ENCODE measurements around the gene SNRPA. TPM values are rescaled to one million over a fixed set of nuclear protein-coding genes. Genes with fewer than 3 reads are reported as not detected.

Gene SNRPA
- total and polyA plus RNA-seq, 2 of the 4 experiments (the other 2 are of a cell fraction), result 30.3 to 81.3 TPM

DNA sequence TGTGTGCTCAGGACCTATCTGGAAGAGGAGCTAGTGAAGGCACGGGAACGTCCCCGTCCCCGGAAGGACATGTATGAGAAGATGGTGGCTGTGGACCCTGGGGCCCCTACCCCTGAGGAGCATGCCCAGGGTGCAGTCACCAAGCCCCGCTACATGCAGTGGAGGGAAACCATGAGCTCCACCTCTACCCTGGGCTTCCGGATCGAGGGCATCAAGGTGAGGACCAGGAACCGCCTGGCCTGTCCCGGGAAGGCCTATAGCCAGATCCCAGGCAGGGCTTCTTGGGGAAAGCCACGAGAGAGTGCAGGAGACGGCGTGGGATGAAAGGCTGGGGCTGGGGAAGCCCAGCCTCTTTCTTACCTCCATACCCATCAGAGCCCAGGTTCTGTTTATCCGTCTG lies 17.9 kb upstream of the SNRPA start:
- CTCF ChIA-PET, result interaction anchor here (0.5 kb wide), 1 partner anchor 20 kb away, joined by 3 read pairs; no protein-coding TSS in a partner anchor
- Histone ChIP-seq H2BK120ac (ENCODE audit: low read depth, low read length) (no peak overlapping the region), H3K9ac (ENCODE audit: low read depth, low read length) (no peak overlapping the region), H2AFZ (replicated peaks; ENCODE audit: low read length, poor library complexity) (no peak overlapping the region), H4K8ac (ENCODE audit: low read depth in 2 of 2, low read length in 2 of 2) (no peak overlapping the region), H3K4me1 (ENCODE audit: control insufficient read depth, insufficient read depth, low read length) (no peaks in the 10 kb centered on the region), H3K9me3 (ENCODE audit: control insufficient read depth, insufficient read depth, low read length) (no peaks in the 10 kb centered on the region), H4K20me1 (ENCODE audit: insufficient read depth, low read length) (no peaks in the 10 kb centered on the region), H3K27me3 (ENCODE audit: control insufficient read depth, insufficient read depth, low read length) (no peaks in the 10 kb centered on the region), H2BK20ac (ENCODE audit: low read depth, low read length) (no peak overlapping the region), H2BK5ac (ENCODE audit: low read depth, low read length, poor library complexity, severe bottlenecking) (no peak overlapping the region), H3K4ac (ENCODE audit: low read depth, low read length) (no peak overlapping the region), H2BK15ac (ENCODE audit: low read depth, low read length) (no peak overlapping the region), H3K27ac (ENCODE audit: insufficient read depth, low read length) (no peak overlapping the region), H4K5ac (ENCODE audit: low read depth, low read length) (no peak overlapping the region), H3K18ac (ENCODE audit: low read depth, low read length) (no peak overlapping the region), H3K4me2 (ENCODE audit: low read depth, low read length) (no peak overlapping the region), H3K4me3 (ENCODE audit: insufficient read depth, low read depth, low read length) (no peak overlapping the region), H3K36me3 (ENCODE audit: control insufficient read depth, insufficient read depth, low read length) (peaks cover 67% of the 10 kb centered on the region), H2AK9ac (replicated peaks; ENCODE audit: low read depth, low read length, poor library complexity) (no peak overlapping the region), H3K23ac (ENCODE audit: low read depth, low read length) (no peak overlapping the region), H2AK5ac (ENCODE audit: low read depth, low read length) (no peak overlapping the region), H4K91ac (ENCODE audit: insufficient read depth, low read depth, low read length) (no peak overlapping the region), H3K14ac (replicated peaks; ENCODE audit: low read depth, low read length) (no peak overlapping the region), H3K79me1 (ENCODE audit: low read depth in 1 of 2, low read length in 2 of 2) (0 out of 4 replicates have a peak, but pooled peaks cover 0 to 4% of the 10 kb centered on the region in 2 experiments), H3K9me1 (ENCODE audit: insufficient read depth, low read length) (no peaks in the 10 kb centered on the region), H3K56ac (ENCODE audit: extremely low read depth, insufficient read depth, low read length) (no peak overlapping the region)
- TF ChIP-seq RAD21 (IDR thresholded peaks at IDR 0.05; ENCODE audit: low read length) (no peak), SMC3 (IDR thresholded peaks at IDR 0.05; ENCODE audit: low read depth, low read length) (no peak), POLR2A (IDR thresholded peaks at IDR 0.05; ENCODE audit: low read depth, low read length) (no peak), MAZ (IDR thresholded peaks at IDR 0.05; ENCODE audit: borderline replicate concordance, low read depth, low read length) (no peak), CEBPB (IDR thresholded peaks at IDR 0.05; ENCODE audit: low read depth, low read length) (no peak), CHD1 (IDR thresholded peaks at IDR 0.05; ENCODE audit: low read depth, low read length) (no peak), MXI1 (IDR thresholded peaks at IDR 0.05; ENCODE audit: borderline replicate concordance, low read depth, low read length) (no peak), RCOR1 (IDR thresholded peaks at IDR 0.05; ENCODE audit: insufficient replicate concordance, low read length) (no peak), ELK1 (IDR thresholded peaks at IDR 0.05; ENCODE audit: borderline replicate concordance, low read depth, low read length) (no peak), NFE2L2 (IDR thresholded peaks at IDR 0.05; ENCODE audit: low read depth, low read length) (no peak), MAFK (IDR thresholded peaks at IDR 0.05; ENCODE audit: low read depth, low read length) (no peak), USF2 (IDR thresholded peaks at IDR 0.05; ENCODE audit: low read depth, low read length) (no peak), RFX5 (IDR thresholded peaks at IDR 0.05; ENCODE audit: low read depth, low read length) (no peak), BHLHE40 (IDR thresholded peaks at IDR 0.05; ENCODE audit: low read depth, low read length) (no peak), FOS (IDR thresholded peaks at IDR 0.05; ENCODE audit: low read depth, low read length) (no peak)
- TF ChIP-seq, protein P1, sequence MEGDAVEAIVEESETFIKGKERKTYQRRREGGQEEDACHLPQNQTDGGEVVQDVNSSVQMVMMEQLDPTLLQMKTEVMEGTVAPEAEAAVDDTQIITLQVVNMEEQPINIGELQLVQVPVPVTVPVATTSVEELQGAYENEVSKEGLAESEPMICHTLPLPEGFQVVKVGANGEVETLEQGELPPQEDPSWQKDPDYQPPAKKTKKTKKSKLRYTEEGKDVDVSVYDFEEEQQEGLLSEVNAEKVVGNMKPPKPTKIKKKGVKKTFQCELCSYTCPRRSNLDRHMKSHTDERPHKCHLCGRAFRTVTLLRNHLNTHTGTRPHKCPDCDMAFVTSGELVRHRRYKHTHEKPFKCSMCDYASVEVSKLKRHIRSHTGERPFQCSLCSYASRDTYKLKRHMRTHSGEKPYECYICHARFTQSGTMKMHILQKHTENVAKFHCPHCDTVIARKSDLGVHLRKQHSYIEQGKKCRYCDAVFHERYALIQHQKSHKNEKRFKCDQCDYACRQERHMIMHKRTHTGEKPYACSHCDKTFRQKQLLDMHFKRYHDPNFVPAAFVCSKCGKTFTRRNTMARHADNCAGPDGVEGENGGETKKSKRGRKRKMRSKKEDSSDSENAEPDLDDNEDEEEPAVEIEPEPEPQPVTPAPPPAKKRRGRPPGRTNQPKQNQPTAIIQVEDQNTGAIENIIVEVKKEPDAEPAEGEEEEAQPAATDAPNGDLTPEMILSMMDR (conservative IDR thresholded peaks at IDR 0.05; ENCODE audit: low read depth, low read length), result no peak
- intact Hi-C loops (cut with micrococcal nuclease), result no loop called here
- ATAC-seq (ENCODE audit: low read depth) (no peak), DNase-seq (no peak)
- no TSS peak for BruUV-seq (replicated peaks)
- POLR2A ChIA-PET (ENCODE audit: unreplicated experiment), result no interaction called here
- dilution Hi-C loops (cut with HindIII; ENCODE audit: low sequenced_read_pairs, unreplicated experiment), result no loop called here
- in situ Hi-C loops (cut with MboI; ENCODE audit: low sequenced_read_pairs), result no loop called here
- 86% methylated on average over 1 of the region's 13 CpGs; no CpG with 5 or more reads in 1 of the 2 experiments for WGBS, 2 experiments (ENCODE audit: extremely low coverage in 2 of 2, insufficient read length in 1 of 2)
